SK-N-SH treated with all-trans-retinoic acid at 6 μM for 48 hours (cell line): ENCODE data around the gene SVOP.

ENCODE experiments used
- ATAC-seq: fragments of 200-7000 bp; cut with Tn5 transposase; 3 replicates; pipeline ENCODE4 v1.9.1; 2020; ENCODE audit warnings: mild to moderate bottlenecking, moderate library complexity
- ARNTL ChIP-seq: fragments of 450-650 bp; formaldehyde crosslinking; IDR thresholded peaks from 2 replicates; pipeline ENCODE4 v1.5.0; 2020; ENCODE audit warnings: low read depth, mild to moderate bottlenecking, moderate library complexity, borderline replicate concordance
- BACH2 ChIP-seq: fragments of 250-450 bp; sonication (Bioruptor Pico); IDR thresholded peaks from 2 replicates; pipeline ENCODE4 v1.9.0; 2021; ENCODE audit warnings: mild to moderate bottlenecking, borderline replicate concordance
- CREB5 ChIP-seq: fragments of 250-450 bp; sonication (Bioruptor Pico); IDR thresholded peaks from 2 replicates; pipeline ENCODE4 v1.5.1; 2020; ENCODE audit warnings: low read depth, mild to moderate bottlenecking, moderate library complexity
- CSDC2 ChIP-seq: fragments of 250-450 bp; sonication (Bioruptor Pico); IDR thresholded peaks from 2 replicates; pipeline ENCODE4 v1.5.0; 2020; ENCODE audit warnings: mild to moderate bottlenecking, moderate library complexity
- CSRNP3 ChIP-seq: fragments of 250-450 bp; sonication (Bioruptor Pico); IDR thresholded peaks from 2 replicates; pipeline ENCODE4 v1.5.1; 2021; ENCODE audit warnings: mild to moderate bottlenecking, moderate library complexity
- ESRRG ChIP-seq: fragments of 250-450 bp; sonication (Bioruptor Pico); IDR thresholded peaks from 2 replicates; pipeline ENCODE4 v1.6.1; 2021; ENCODE audit warnings: mild to moderate bottlenecking
- GLIS3 ChIP-seq: fragments of 250-450 bp; sonication (Bioruptor Pico); IDR thresholded peaks from 2 replicates; pipeline ENCODE4 v1.5.0; 2020; ENCODE audit warnings: mild to moderate bottlenecking, moderate library complexity
- ISL1 ChIP-seq: fragments of 250-450 bp; sonication (Bioruptor Pico); IDR thresholded peaks from 2 replicates; pipeline ENCODE4 v2.1.2; 2022; ENCODE audit warnings: mild to moderate bottlenecking, moderate library complexity
- OSR1 ChIP-seq: fragments of 250-450 bp; sonication (Bioruptor Pico); IDR thresholded peaks from 2 replicates; pipeline ENCODE4 v1.8.0; 2022; ENCODE audit warnings: moderate library complexity, mild to moderate bottlenecking, inconsistent platforms
- PATZ1 ChIP-seq: fragments of 250-450 bp; sonication (Bioruptor Pico); IDR thresholded peaks from 2 replicates; pipeline ENCODE4 v1.8.0; 2020; ENCODE audit warnings: mild to moderate bottlenecking, moderate library complexity, borderline replicate concordance
- PPARA ChIP-seq: fragments of 250-450 bp; sonication (Bioruptor Pico); IDR thresholded peaks from 2 replicates; pipeline ENCODE4 v1.5.0; 2020; ENCODE audit warnings: mild to moderate bottlenecking, borderline replicate concordance
- RARB ChIP-seq: fragments of 250-450 bp; sonication (Bioruptor Pico); IDR thresholded peaks from 2 replicates; pipeline ENCODE4 v1.8.0; 2021; ENCODE audit warnings: mild to moderate bottlenecking, moderate library complexity
- SNAI2 ChIP-seq: fragments of 250-450 bp; sonication (Bioruptor Pico); IDR thresholded peaks from 2 replicates; pipeline ENCODE4 v1.5.0; 2020; ENCODE audit warnings: mild to moderate bottlenecking, moderate library complexity
- TCF4 ChIP-seq: fragments of 250-450 bp; sonication (Bioruptor Pico); IDR thresholded peaks from 2 replicates; pipeline ENCODE4 v1.8.0; 2021; ENCODE audit warnings: mild to moderate bottlenecking, moderate library complexity, borderline replicate concordance
- TOX ChIP-seq: fragments of 250-450 bp; sonication (Bioruptor Pico); IDR thresholded peaks from 2 replicates; pipeline ENCODE4 v1.8.0; 2021; ENCODE audit warnings: mild to moderate bottlenecking, moderate library complexity, borderline replicate concordance
- ZC3H10 ChIP-seq: fragments of 250-450 bp; sonication (Bioruptor Pico); IDR thresholded peaks from 2 replicates; pipeline ENCODE4 v1.5.1; 2021; ENCODE audit warnings: mild to moderate bottlenecking, moderate library complexity
- ZFP3 ChIP-seq: fragments of 250-450 bp; sonication (Bioruptor Pico); IDR thresholded peaks from 2 replicates; pipeline ENCODE4 v1.5.0; 2020; ENCODE audit warnings: mild to moderate bottlenecking, moderate library complexity
- ZFP30 ChIP-seq: fragments of 450-650 bp; formaldehyde crosslinking; IDR thresholded peaks from 2 replicates; pipeline ENCODE4 v1.5.0; 2022; ENCODE audit warnings: mild to moderate bottlenecking, moderate library complexity
- ZNF565 ChIP-seq: fragments of 450-650 bp; formaldehyde crosslinking; conservative IDR thresholded peaks from 2 replicates; pipeline ENCODE4 v1.5.0; 2020; ENCODE audit warnings: low read depth, mild to moderate bottlenecking, moderate library complexity
- ZNF70 ChIP-seq: fragments of 450-650 bp; formaldehyde crosslinking; IDR thresholded peaks from 2 replicates; pipeline ENCODE4 v1.5.0; 2020; ENCODE audit warnings: mild to moderate bottlenecking, moderate library complexity
- ZNF8 ChIP-seq: fragments of 450-650 bp; formaldehyde crosslinking; IDR thresholded peaks from 2 replicates; pipeline ENCODE4 v1.5.0; 2020; ENCODE audit warnings: mild to moderate bottlenecking, moderate library complexity
- TF ChIP-seq, protein P1 (sequence below): fragments of 250-450 bp; sonication (Bioruptor Pico); IDR thresholded peaks from 2 replicates; pipeline ENCODE4 v1.8.0; 2021; ENCODE audit warnings: low read depth, mild to moderate bottlenecking, moderate library complexity, borderline replicate concordance
- TF ChIP-seq, protein P2 (sequence below): fragments of 250-450 bp; sonication (Bioruptor Pico); IDR thresholded peaks from 2 replicates; pipeline ENCODE4 v1.5.0; 2020; ENCODE audit warnings: mild to moderate bottlenecking, moderate library complexity

Gene SVOP

GRCh38 chr12:109027767-109028166 lies 6.9 kb upstream of the SVOP start:
- 0 out of 3 replicates have a peak, but pooled peaks have one; percentile 42 for ATAC-seq
- TF ChIP-seq TCF4 (CRISPR knock-in tag), result no peak
- no peak for TF ChIP-seq BACH2 (CRISPR knock-in tag)
- TF ChIP-seq ARNTL (CRISPR knock-in tag), result no peak
- no peak for TF ChIP-seq GLIS3 (CRISPR knock-in tag)

- TF ChIP-seq TCF4 (CRISPR knock-in tag) (no peak), PPARA (CRISPR knock-in tag) (no peak), ZNF8 (CRISPR knock-in tag) (no peak)
- ATAC-seq, result no peak
These were observed 597 bp downstream of the SVOP start for GRCh38 chr12:109020146-109020795.

- TF ChIP-seq TOX (CRISPR knock-in tag), result no peak
- TF ChIP-seq CSRNP3, result no peak
- no peak for TF ChIP-seq ZFP3 (CRISPR knock-in tag)
- no peak for TF ChIP-seq CREB5 (CRISPR knock-in tag)
- TF ChIP-seq ARNTL (CRISPR knock-in tag), result no peak
- TF ChIP-seq PATZ1, result no peak
- no peak for TF ChIP-seq RARB (CRISPR knock-in tag)
- TF ChIP-seq, protein P1, sequence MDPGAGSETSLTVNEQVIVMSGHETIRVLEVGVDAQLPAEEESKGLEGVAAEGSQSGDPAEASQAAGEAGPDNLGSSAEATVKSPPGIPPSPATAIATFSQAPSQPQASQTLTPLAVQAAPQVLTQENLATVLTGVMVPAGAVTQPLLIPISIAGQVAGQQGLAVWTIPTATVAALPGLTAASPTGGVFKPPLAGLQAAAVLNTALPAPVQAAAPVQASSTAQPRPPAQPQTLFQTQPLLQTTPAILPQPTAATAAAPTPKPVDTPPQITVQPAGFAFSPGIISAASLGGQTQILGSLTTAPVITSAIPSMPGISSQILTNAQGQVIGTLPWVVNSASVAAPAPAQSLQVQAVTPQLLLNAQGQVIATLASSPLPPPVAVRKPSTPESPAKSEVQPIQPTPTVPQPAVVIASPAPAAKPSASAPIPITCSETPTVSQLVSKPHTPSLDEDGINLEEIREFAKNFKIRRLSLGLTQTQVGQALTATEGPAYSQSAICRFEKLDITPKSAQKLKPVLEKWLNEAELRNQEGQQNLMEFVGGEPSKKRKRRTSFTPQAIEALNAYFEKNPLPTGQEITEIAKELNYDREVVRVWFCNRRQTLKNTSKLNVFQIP (CRISPR knock-in tag), result no peak
- TF ChIP-seq ZFP30 (CRISPR knock-in tag), result no peak
- no peak for TF ChIP-seq PPARA (CRISPR knock-in tag)
- no peak for ATAC-seq
These were observed 2.6 kb downstream of the SVOP start for GRCh38 chr12:109018296-109018695.

DNA sequence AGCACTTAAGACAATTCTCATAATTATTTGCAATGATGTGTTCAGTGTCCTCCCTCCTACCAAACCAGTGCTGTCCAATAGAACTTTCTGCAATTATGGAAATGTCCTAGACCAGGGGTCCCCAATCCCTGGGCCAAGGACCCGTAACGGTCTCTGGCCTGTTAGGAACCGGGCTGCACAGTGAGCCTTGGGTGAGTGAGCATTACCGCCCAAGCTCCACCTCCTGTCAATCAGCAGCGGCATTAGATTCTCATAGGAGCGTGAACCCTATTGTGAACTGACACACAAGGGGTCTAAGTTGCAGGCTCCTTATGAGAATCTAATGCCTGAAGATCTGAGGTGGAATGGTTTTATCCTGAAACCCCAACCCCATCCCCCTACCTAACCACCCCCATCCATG lies 3.9 kb downstream of the SVOP start:
- ATAC-seq, result no peak
- TF ChIP-seq, protein P1 (CRISPR knock-in tag), result no peak
- TF ChIP-seq, protein P2, sequence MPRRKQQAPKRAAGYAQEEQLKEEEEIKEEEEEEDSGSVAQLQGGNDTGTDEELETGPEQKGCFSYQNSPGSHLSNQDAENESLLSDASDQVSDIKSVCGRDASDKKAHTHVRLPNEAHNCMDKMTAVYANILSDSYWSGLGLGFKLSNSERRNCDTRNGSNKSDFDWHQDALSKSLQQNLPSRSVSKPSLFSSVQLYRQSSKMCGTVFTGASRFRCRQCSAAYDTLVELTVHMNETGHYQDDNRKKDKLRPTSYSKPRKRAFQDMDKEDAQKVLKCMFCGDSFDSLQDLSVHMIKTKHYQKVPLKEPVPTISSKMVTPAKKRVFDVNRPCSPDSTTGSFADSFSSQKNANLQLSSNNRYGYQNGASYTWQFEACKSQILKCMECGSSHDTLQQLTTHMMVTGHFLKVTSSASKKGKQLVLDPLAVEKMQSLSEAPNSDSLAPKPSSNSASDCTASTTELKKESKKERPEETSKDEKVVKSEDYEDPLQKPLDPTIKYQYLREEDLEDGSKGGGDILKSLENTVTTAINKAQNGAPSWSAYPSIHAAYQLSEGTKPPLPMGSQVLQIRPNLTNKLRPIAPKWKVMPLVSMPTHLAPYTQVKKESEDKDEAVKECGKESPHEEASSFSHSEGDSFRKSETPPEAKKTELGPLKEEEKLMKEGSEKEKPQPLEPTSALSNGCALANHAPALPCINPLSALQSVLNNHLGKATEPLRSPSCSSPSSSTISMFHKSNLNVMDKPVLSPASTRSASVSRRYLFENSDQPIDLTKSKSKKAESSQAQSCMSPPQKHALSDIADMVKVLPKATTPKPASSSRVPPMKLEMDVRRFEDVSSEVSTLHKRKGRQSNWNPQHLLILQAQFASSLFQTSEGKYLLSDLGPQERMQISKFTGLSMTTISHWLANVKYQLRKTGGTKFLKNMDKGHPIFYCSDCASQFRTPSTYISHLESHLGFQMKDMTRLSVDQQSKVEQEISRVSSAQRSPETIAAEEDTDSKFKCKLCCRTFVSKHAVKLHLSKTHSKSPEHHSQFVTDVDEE (CRISPR knock-in tag), result no peak
- TF ChIP-seq CREB5 (CRISPR knock-in tag) (no peak), CSDC2 (CRISPR knock-in tag) (no peak), ZNF565 (CRISPR knock-in tag) (no peak), TCF4 (CRISPR knock-in tag) (no peak), ARNTL (CRISPR knock-in tag) (no peak), PPARA (CRISPR knock-in tag) (no peak), OSR1 (CRISPR knock-in tag) (no peak), ESRRG (CRISPR knock-in tag) (no peak), GLIS3 (CRISPR knock-in tag) (no peak), SNAI2 (no peak), ZFP3 (CRISPR knock-in tag) (no peak), ISL1 (CRISPR knock-in tag) (no peak), ZNF70 (CRISPR knock-in tag) (no peak), ZC3H10 (CRISPR knock-in tag) (no peak), RARB (CRISPR knock-in tag) (no peak)
